Activated naive CD4-positive, alpha-beta T cell treated with anti-CD3 and anti-CD28 coated beads, Interleukin-2, amount 50 U/mL, for 72 hours (primary cell): ENCODE measurements around the gene RNF223. TPM values are rescaled to one million over a fixed set of nuclear protein-coding genes. Genes with fewer than 3 reads are reported as not detected.
A peak's percentile ranks its signal among the peaks of the same experiment; 100 is the strongest.
"Not testable (repeated sequence)": the region's sequence is repeated elsewhere in the genome, so short reads cannot be mapped to it uniquely, and the experiment has no call there.

ENCODE experiments used
- ATAC-seq, 2 donors: fragments of 150-1000 bp; cut with Tn5 transposase; 2 replicates each; pipeline ENCODE4 v1.10.0; 2021; ENCODE audit warnings: mild to moderate bottlenecking in 2 of 2, moderate library complexity in 2 of 2
- DNase-seq, 2 donors: peaks; one replicate each; pipeline ENCODE4 v3.0.0; 2021 to 2022; ENCODE audit warnings: low spot score in 2 of 2
- H3K27ac Mint-ChIP-seq, 2 donors: one replicate each; pipeline ENCODE4 v1.8.0; 2022; ENCODE audit warnings: mild to moderate bottlenecking in 2 of 2, mixed read lengths in 2 of 2
- H3K36me3 Mint-ChIP-seq, 2 donors: one replicate each; pipeline ENCODE4 v1.8.0; 2022; ENCODE audit warnings: mixed read lengths in 2 of 2
- H3K9me3 Mint-ChIP-seq, 2 donors: one replicate each; pipeline ENCODE4 v1.8.0; 2022; ENCODE audit warnings: mixed read lengths in 2 of 2
- total RNA-seq, 2 donors: library from RNA; stranded (reverse); gene quantifications; one replicate each; pipeline ENCODE4 v1.2.3, GENCODE V29; 2022

RNF223 gene
- total RNA-seq, 2 donors from 2014 or later, result not detected

DNA sequence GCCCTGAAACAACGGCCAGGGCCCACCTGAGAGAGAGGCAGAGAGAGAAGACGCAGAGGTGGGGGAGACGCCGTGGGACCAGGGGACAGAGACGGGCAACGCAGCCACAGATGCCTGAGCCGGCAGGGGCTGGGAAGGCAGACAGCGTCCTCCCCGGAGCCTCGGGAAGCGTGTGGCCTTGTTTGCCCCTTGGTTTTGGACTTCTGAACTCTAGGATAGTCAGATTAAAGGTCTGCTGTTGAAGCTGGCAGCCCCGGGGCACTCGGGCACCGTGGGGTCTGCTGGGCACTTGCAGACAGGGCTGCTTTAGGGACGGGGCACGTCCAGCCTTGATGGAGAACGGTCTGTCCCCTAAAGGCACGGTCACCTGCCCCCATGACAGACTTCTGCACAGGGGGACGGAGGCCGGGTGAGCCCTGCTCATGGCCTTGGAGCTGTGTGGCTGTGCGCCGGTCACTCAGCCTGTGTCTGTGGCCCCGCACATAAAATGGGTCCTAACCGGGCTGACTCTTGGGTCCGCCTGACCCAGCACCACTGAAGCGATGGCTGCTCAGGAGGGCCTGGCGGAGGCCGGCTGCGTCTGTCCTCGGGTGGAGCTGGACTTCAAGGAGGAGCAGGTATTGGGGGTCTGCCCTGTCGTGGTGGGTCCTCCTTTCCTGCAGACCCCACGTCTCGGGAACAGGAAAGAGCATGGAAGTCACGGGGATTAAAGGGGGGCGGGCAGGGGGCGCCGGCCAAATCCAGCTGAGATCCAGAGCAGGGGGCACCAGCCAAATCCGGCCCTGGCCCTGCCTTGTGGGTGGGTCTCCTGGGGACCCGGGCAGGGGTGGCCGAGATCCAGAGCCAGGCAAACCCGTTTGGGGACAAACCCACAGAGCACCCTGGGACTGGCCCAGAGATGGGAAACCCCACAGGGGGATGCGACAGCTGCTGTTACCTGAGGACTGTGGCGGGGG, 9.6 kb upstream of the RNF223 start:
- Mint-ChIP-seq H3K27ac (peak overlapping the region in 1 of 2 donors; percentile 72), H3K9me3 (no peaks in the 10 kb centered on the region), H3K36me3 (no peaks in the 10 kb centered on the region)
- ATAC-seq, result no peak
- DNase-seq, result no peak

- Mint-ChIP-seq H3K27ac (peak overlapping the region in 1 of 2 donors; percentile 63), H3K36me3 (no peaks in the 10 kb centered on the region), H3K9me3 (no peaks in the 10 kb centered on the region)
- no peak for ATAC-seq
- no peak for DNase-seq
Observed at GRCh38 chr1:1082776-1083415, 8.8 kb upstream of the RNF223 start.

DNA sequence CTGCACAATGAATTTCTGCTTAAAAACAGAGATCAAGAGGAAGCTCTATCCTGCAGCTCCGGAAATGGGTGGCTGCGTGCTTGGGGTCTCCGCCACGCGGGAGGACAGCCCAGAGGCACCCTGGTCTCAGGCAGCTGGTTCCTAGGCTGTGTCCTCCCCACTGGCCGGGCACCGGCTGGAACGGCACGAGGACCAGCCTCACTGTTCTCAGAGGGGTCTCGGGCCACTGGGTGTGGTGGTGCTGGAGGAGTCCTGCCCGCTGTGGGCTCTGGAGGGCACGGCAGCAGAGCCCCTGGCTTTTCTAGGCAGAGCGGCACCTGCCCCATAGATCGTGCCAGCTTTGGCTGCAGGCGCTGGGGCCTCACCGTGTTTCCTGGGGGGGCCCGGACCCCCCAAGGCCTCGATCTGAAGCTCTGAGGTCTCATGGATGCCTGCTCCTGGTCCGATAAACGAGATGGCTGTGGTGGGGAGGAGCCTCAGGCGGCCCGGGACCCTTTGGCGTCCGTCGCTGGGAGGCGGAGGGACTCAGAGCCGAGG, 8.2 kb upstream of the RNF223 start:
- Mint-ChIP-seq H3K27ac (no peak overlapping the region), H3K9me3 (no peaks in the 10 kb centered on the region), H3K36me3 (no peaks in the 10 kb centered on the region)
- ATAC-seq (no peak), DNase-seq (no peak)

- H3K36me3 Mint-ChIP-seq, result no peaks in the 10 kb centered on the region
- DNase-seq, result peak in 1 of 2 donors; percentile 55
- no peaks in the 10 kb centered on the region for H3K9me3 Mint-ChIP-seq
Observed at GRCh38 chr1:1081311-1082238, 7.5 kb upstream of the RNF223 start.

DNA sequence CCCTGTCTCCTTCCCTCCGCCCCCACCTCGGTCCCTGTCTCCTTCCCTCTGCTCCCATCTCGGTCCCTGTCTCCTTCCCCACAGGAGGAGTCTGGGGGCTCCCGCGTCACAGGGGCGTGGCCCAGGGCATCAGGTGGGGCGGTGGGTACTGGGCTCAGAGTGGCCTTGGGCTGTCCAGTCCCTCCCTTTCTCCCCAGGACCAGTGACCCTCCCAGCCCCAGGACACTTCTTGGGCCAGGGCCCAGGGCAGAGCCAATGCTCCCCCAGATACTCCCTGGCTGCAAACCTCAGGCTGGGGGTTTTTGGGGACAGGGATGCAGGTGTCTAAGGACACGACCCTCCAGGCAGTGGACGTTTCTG, 6.8 kb upstream of the RNF223 start:
- DNase-seq (no peak), ATAC-seq (no peak)
- Mint-ChIP-seq H3K9me3 (no peaks in the 10 kb centered on the region), H3K27ac (no peak overlapping the region), H3K36me3 (no peaks in the 10 kb centered on the region)

More at GRCh38 chr1:1081311-1082238, 7.5 kb upstream of the RNF223 start:
- no peak overlapping the region for H3K27ac Mint-ChIP-seq
- no peak for ATAC-seq

DNA sequence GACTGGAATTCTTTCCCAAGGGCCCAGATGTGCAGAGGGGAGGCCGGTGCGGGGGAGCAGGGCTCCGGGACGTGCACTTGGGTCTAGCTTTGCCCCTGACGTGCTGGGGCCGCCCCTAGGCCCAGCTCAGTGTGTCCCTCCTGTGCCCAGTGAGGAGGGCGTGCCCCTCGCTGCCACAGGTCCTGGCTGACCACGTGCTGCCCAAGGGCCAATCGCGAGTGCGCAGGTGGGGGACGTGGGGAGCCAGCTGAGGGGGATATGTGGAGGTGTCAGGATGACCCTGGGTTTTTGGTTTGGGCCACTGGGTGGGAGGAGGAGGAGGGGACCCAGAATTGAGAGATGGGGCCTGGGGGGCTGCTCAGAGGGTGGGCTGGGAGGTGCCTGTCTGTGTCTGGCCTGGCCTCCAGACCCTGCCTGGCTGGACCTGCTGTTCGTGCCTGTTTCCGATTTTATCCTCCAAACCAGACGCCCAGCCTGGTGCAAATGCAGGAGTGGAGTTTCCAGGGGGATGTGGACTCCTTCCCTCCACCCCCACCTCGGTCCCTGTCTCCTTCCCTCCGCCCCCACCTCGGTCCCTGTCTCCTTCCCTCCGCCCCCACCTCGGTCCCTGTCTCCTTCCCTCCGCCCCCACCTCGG, 6.1 kb upstream of the RNF223 start:
- DNase-seq (peak in 1 of 2 donors; percentile 60), ATAC-seq (peak; percentile 60 to 72)
- Mint-ChIP-seq H3K9me3 (no peaks in the 10 kb centered on the region), H3K36me3 (no peaks in the 10 kb centered on the region), H3K27ac (no peak overlapping the region)

DNA sequence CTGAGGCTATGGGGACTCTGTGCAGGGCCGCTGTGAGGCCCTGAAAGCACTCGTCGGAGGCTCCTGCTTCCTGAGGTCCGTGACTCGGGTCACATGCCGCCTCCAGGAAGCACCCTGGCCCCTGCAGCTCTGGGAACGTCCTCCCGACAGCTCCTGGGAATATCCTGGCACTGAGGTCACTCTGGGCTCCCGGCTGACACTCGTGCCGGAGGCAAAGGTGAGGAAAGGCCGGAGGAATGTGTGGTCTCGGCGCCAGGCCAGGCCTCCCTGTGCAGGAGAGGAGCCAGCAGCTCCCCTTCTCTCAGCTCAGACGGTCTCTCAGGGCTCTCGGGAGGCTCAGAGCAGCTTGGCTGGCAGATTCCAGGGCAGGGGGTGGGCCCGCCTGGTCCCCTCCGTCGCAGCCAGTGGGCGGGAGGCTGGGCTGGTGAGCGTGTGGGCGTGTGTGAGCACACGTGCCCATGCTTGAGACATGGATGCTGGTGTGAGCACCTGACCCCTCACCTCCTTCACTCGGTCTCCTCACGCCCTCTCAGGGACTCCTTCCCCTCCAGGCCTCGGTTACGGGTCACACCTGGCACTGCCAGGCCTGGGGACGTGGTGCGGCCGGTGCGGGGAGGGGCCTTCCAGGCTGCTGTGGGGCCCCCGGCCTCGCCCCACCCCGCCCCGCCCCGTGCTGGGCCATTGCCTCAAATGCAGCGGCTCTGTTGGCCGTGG, 5.5 kb upstream of the RNF223 start:
- H3K27ac Mint-ChIP-seq, result no peak overlapping the region
- H3K9me3 Mint-ChIP-seq, result no peaks in the 10 kb centered on the region
- DNase-seq, result peak in 1 of 2 donors; percentile 57
- ATAC-seq, result peak; percentile 66 to 70
- H3K36me3 Mint-ChIP-seq, result no peaks in the 10 kb centered on the region

GRCh38 chr1:1077396-1077795, 3.3 kb upstream of the RNF223 start:
- DNase-seq, H3K9me3 Mint-ChIP-seq, H3K27ac Mint-ChIP-seq, ATAC-seq, H3K36me3 Mint-ChIP-seq: not testable (repeated sequence)

GRCh38 chr1:1075148-1075935, 1.2 kb upstream of the RNF223 start:
- no peak overlapping the region for H3K27ac Mint-ChIP-seq
- DNase-seq (peak in 1 of 2 donors; percentile 50), ATAC-seq (peak in 1 of 2 donors; percentile 3)
- no peaks in the 10 kb centered on the region for H3K9me3 Mint-ChIP-seq
- no peaks in the 10 kb centered on the region for H3K36me3 Mint-ChIP-seq

DNA sequence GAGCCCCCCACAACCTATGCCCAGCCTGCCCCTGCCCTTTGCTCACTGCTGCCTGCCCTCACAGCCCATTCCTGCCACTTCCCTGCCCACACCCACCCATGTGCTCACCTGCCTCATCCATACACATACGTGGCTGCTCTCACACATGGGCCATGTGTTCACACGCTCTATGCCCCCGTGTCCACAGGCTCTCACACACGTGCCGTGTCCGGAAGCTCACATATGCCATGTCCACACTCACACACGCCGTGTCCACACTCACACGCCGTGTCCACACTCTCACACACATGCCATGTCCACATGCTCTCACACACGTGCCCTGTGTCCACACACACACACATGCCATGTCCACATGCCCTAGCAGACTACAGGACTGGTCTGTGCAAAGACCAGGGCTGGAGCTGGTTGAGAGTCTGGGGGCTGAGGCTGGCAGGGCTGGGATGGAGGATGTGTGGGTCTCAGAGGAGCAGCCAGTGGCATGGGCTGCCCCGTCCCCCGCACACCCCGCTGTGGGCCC, 583 bp upstream of the RNF223 start:
- peak in 1 of 2 donors; percentile 8 for ATAC-seq
- Mint-ChIP-seq H3K9me3 (no peaks in the 10 kb centered on the region), H3K27ac (no peak overlapping the region)

GRCh38 chr1:1072849-1073742, 1.0 kb downstream of the RNF223 start:
- Mint-ChIP-seq H3K9me3 (no peaks in the 10 kb centered on the region), H3K36me3 (no peaks in the 10 kb centered on the region), H3K27ac (no peak overlapping the region)
- ATAC-seq (no peak), DNase-seq (peak in 1 of 2 donors; percentile 55)

More for the DNA sequence above, 583 bp upstream of the RNF223 start:
- DNase-seq, result peak in 1 of 2 donors; percentile 53
- H3K36me3 Mint-ChIP-seq, result no peaks in the 10 kb centered on the region

- no peak for DNase-seq
- ATAC-seq, result no peak
- Mint-ChIP-seq H3K36me3 (no peaks in the 10 kb centered on the region), H3K27ac (no peak overlapping the region), H3K9me3 (no peaks in the 10 kb centered on the region)
Observed at GRCh38 chr1:1072299-1072848, 1.7 kb downstream of the RNF223 start.

DNA sequence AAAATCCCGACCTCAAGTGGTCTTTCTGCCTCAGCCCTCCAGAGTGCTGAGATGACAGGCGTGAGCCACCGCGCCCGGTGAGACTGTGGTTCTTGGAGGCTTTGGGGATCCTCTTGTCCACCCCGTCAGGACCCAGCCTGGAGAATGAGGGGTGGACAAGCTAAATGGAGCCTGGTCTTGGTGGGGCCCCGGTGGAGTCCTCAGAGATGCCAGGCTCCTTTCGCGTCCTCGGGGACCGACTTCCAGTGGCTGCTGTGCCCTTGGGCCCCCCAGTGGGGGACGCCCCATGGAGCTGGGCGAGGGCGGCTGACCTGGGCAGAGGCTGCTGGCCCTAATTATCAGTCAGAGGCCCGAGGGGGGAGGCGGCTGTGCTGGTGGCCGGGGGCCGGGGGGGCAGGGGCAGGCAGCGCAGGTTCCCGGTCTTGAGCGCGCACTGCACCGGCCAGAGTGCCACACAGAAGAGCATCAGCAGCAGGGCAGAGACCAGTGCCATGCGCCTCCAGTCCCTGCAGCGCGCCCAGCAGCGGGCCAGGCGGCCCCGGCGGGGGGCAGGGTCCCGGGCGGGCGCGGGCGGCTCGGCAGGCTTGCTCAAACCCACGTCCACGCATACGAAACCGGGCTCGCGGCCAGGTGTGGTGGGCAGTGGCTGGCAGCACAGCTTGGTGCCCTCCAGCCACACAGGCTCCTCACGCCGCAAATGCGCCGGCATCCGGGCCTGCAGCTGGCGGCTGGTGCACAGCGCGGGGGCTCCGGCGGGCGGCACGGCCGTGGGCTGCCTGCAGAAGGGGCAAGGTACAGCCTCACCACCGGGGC, 2.4 kb downstream of the RNF223 start:
- Mint-ChIP-seq H3K27ac (no peak overlapping the region), H3K36me3 (no peaks in the 10 kb centered on the region), H3K9me3 (no peaks in the 10 kb centered on the region)
- DNase-seq, result peak in 1 of 2 donors; percentile 56
- ATAC-seq, result no peak
